T-cell (primary cell): ENCODE data around the gene SKI. TPM values are rescaled to one million over a fixed set of nuclear protein-coding genes. Genes with fewer than 3 reads are reported as not detected.

Experiments used
- ATAC-seq, 4 experiments: fragments of 200-7000 bp in 3 of 4; fragments of 150-1000 bp in 1 of 4; cut with Tn5 transposase; replicated peaks in 1 of 4; 1 replicate in 3 of 4; 2 replicates in 1 of 4; pipeline ENCODE4 v1.10.0; 2021; ENCODE audit warnings: moderate library complexity in 3 of 4, mild to moderate bottlenecking in 2 of 4, moderate number of reproducible peaks in 1 of 4
- CTCF ChIA-PET, 2 donors: fragments of 300-600 bp; sonication (Branson Sonifier 250); formaldehyde crosslinking; loops; one replicate each; lab custom pipeline; 2022; ENCODE audit warnings: antibody characterized with exemption in 2 of 2; lab: Charles Lee
- POLR2A ChIA-PET, 2 donors: fragments of 300-600 bp; sonication (Branson Sonifier 250); formaldehyde crosslinking; loops; one replicate each; lab custom pipeline; 2022; ENCODE audit warnings: antibody characterized with exemption in 2 of 2; lab: Charles Lee
- DNase-seq, 35 experiments: peaks; one replicate each; pipeline versions ENCODE4 v3.0.0 to v3.0.0-alpha.2; 2013 to 2023
- H3K27ac ChIP-seq: one replicate; pipeline ENCODE4 v1.5.1; 2013; ENCODE audit warnings: low read length
- H3K27me3 ChIP-seq, 2 experiments: replicated peaks in 1 of 2; 1 replicate in 1 of 2; 2 replicates in 1 of 2; pipeline versions ENCODE4 v1.6.1 to v1.7.0; 2013; ENCODE audit warnings: low read length in 1 of 2, mixed read lengths in 1 of 2; ENCODE audit not compliant: control insufficient read depth in 2 of 2, insufficient read depth in 2 of 2; ENCODE audit errors: extremely low read depth in 1 of 2
- H3K36me3 ChIP-seq, 2 donors: 1 replicate in 1 of 2; 2 replicates in 1 of 2; pipeline versions ENCODE4 v1.6.1 to v1.7.0; 2013; ENCODE audit warnings: low read length in 1 of 2; ENCODE audit not compliant: control insufficient read depth in 2 of 2, insufficient read depth in 1 of 2; ENCODE audit errors: extremely low read depth in 1 of 2
- H3K4me1 ChIP-seq, 2 experiments: 1 replicate in 1 of 2; 2 replicates in 1 of 2; pipeline versions ENCODE4 v1.6.1 to v1.7.0; 2013; ENCODE audit warnings: low read length in 2 of 2, mixed read lengths in 1 of 2; ENCODE audit not compliant: insufficient read depth in 2 of 2, control insufficient read depth in 1 of 2; ENCODE audit errors: extremely low read depth in 1 of 2
- H3K4me3 ChIP-seq, 2 donors: 1 replicate in 1 of 2; 2 replicates in 1 of 2; pipeline versions ENCODE4 v1.5.1 to v1.7.0; 2013; ENCODE audit warnings: mild to moderate bottlenecking in 2 of 2, low read length in 1 of 2, moderate library complexity in 1 of 2; ENCODE audit not compliant: control insufficient read depth in 1 of 2; ENCODE audit errors: extremely low read depth in 1 of 2
- H3K9me3 ChIP-seq: 2 replicates; pipeline ENCODE4 v1.7.0; 2013
- H3K27ac Mint-ChIP-seq, 2 donors: one replicate each; pipeline ENCODE4 v1.8.0; 2020 to 2021; ENCODE audit warnings: mild to moderate bottlenecking in 2 of 2, mixed read lengths in 2 of 2
- H3K27me3 Mint-ChIP-seq, 2 donors: one replicate each; pipeline ENCODE4 v1.8.0; 2021 to 2022; ENCODE audit warnings: mixed read lengths in 2 of 2
- H3K36me3 Mint-ChIP-seq: one replicate; pipeline ENCODE4 v1.8.0; 2021; ENCODE audit warnings: mixed read lengths
- H3K4me1 Mint-ChIP-seq, 3 donors: one replicate each; pipeline ENCODE4 v1.8.0; 2020 to 2022; ENCODE audit warnings: mixed read lengths in 3 of 3, mild to moderate bottlenecking in 1 of 3
- H3K4me3 Mint-ChIP-seq, 3 donors: one replicate each; pipeline ENCODE4 v1.8.0; 2020 to 2022; ENCODE audit warnings: mild to moderate bottlenecking in 3 of 3, mixed read lengths in 3 of 3, moderate library complexity in 3 of 3
- H3K9me3 Mint-ChIP-seq, 3 donors: one replicate each; pipeline ENCODE4 v1.8.0; 2020 to 2022; ENCODE audit warnings: mixed read lengths in 3 of 3
- WGBS: methylation state at CpG from one replicate; pipeline ENCODE4 v1.1.5; 2013; ENCODE audit warnings: missing lambda C conversion rate; ENCODE audit not compliant: insufficient coverage; 5-methylcytosine and 5-hydroxymethylcytosine counted together
- total RNA-seq, 35 experiments: library from RNA in 6 of 35; stranded (reverse) in 6 of 35; fragments of 120-200 nt in 1 of 35; gene quantifications; one replicate each; pipeline versions ENCODE4 v1.2.1 to v1.2.4 and lab custom pipeline; 2013 to 2026

The SKI gene
- total RNA-seq, 5 donors from 2014 or later (not counting 1 experiment from before 2014, with no cell fraction given) = 137 to 299 (median 157) TPM

GRCh38 chr1:2341706-2342383 lies 113.7 kb downstream of the SKI start:
- no peaks in the 10 kb centered on the region for H3K27me3 Mint-ChIP-seq
- no peaks in the 10 kb centered on the region for H3K36me3 Mint-ChIP-seq
- H3K4me3 Mint-ChIP-seq = no peak overlapping the region
- Histone ChIP-seq H3K36me3 (no peaks in the 10 kb centered on the region), H3K9me3 (no peaks in the 10 kb centered on the region), H3K4me3 (no peak overlapping the region), H3K4me1 (no peaks in the 10 kb centered on the region), H3K27ac (no peak overlapping the region), H3K27me3 (peaks cover 0 to 3% of the 10 kb centered on the region in 2 experiments)
- H3K27ac Mint-ChIP-seq = no peak overlapping the region
- no peaks in the 10 kb centered on the region for H3K4me1 Mint-ChIP-seq
- ChIA-PET CTCF (interaction anchor here in 1 of 2 donors (0.7 kb wide), 2 partner anchors 16 to 41 kb away, joined by 3 to 5 read pairs; no protein-coding TSS in a partner anchor), POLR2A (no interaction called here)
- H3K9me3 Mint-ChIP-seq = no peaks in the 10 kb centered on the region
- DNase-seq = no peak
- no peak for ATAC-seq
- 93% methylated on average over 29 of the region's 29 CpGs for WGBS

- Histone ChIP-seq H3K27ac (no peak overlapping the region), H3K36me3 (no peaks in the 10 kb centered on the region), H3K27me3 (peaks cover 0 to 3% of the 10 kb centered on the region in 2 experiments), H3K4me1 (no peaks in the 10 kb centered on the region), H3K9me3 (no peaks in the 10 kb centered on the region), H3K4me3 (no peak overlapping the region)
- 89% methylated on average over 12 of the region's 21 CpGs for WGBS
- CTCF ChIA-PET = no interaction called here
- H3K4me1 Mint-ChIP-seq = no peaks in the 10 kb centered on the region
- POLR2A ChIA-PET = no interaction called here
- DNase-seq = no peak
- no peaks in the 10 kb centered on the region for H3K36me3 Mint-ChIP-seq
- no peak overlapping the region for H3K4me3 Mint-ChIP-seq
- no peaks in the 10 kb centered on the region for H3K9me3 Mint-ChIP-seq
- H3K27me3 Mint-ChIP-seq = no peaks in the 10 kb centered on the region
- ATAC-seq = no peak
- no peak overlapping the region for H3K27ac Mint-ChIP-seq
Measured at GRCh38 chr1:2342384-2343022, 114.4 kb downstream of the SKI start.

GRCh38 chr1:2343023-2343935 lies 115.2 kb downstream of the SKI start:
- Histone ChIP-seq H3K36me3 (no peaks in the 10 kb centered on the region), H3K27ac (no peak overlapping the region), H3K9me3 (no peaks in the 10 kb centered on the region), H3K27me3 (peaks cover 0 to 3% of the 10 kb centered on the region in 2 experiments), H3K4me1 (no peaks in the 10 kb centered on the region), H3K4me3 (no peak overlapping the region)
- H3K27me3 Mint-ChIP-seq = no peaks in the 10 kb centered on the region
- H3K36me3 Mint-ChIP-seq = no peaks in the 10 kb centered on the region
- whole genome bisulfite sequencing = 84% methylated on average over 32 of the region's 39 CpGs
- no peaks in the 10 kb centered on the region for H3K9me3 Mint-ChIP-seq
- DNase-seq = no peak
- no peak overlapping the region for H3K4me3 Mint-ChIP-seq
- no peak for ATAC-seq
- ChIA-PET POLR2A (no interaction called here), CTCF (no interaction called here)
- no peak overlapping the region for H3K27ac Mint-ChIP-seq
- H3K4me1 Mint-ChIP-seq = no peaks in the 10 kb centered on the region

- CTCF ChIA-PET = no interaction called here
- DNase-seq (peak in 1 of 35 experiments; percentile 1), ATAC-seq (no peak)
- Histone ChIP-seq H3K9me3 (no peaks in the 10 kb centered on the region), H3K4me3 (no peak overlapping the region), H3K27ac (no peak overlapping the region), H3K4me1 (no peaks in the 10 kb centered on the region), H3K27me3 (peaks cover 0 to 3% of the 10 kb centered on the region in 2 experiments), H3K36me3 (no peaks in the 10 kb centered on the region)
- Mint-ChIP-seq H3K4me1 (no peaks in the 10 kb centered on the region), H3K36me3 (no peaks in the 10 kb centered on the region), H3K27ac (no peak overlapping the region), H3K9me3 (no peaks in the 10 kb centered on the region), H3K27me3 (no peaks in the 10 kb centered on the region), H3K4me3 (no peak overlapping the region)
- POLR2A ChIA-PET = no interaction called here
- WGBS = 87% methylated on average over 24 of the region's 24 CpGs
Measured at GRCh38 chr1:2344121-2344681, 116.1 kb downstream of the SKI start.

GRCh38 chr1:2344744-2345296 lies 116.7 kb downstream of the SKI start:
- POLR2A ChIA-PET = no interaction called here
- peak in 1 of 35 experiments; percentile 1 for DNase-seq
- peaks cover 0 to 3% of the 10 kb centered on the region in 2 experiments for H3K27me3 ChIP-seq
- ATAC-seq = peak in 1 of 4 experiments; percentile 9
- no peaks in the 10 kb centered on the region for H3K36me3 Mint-ChIP-seq
- no peaks in the 10 kb centered on the region for H3K9me3 ChIP-seq
- H3K4me3 Mint-ChIP-seq = no peak overlapping the region
- H3K4me3 ChIP-seq = no peak overlapping the region
- H3K4me1 Mint-ChIP-seq = no peaks in the 10 kb centered on the region
- H3K27me3 Mint-ChIP-seq = no peaks in the 10 kb centered on the region
- H3K4me1 ChIP-seq = no peaks in the 10 kb centered on the region
- 91% methylated on average over 29 of the region's 29 CpGs for WGBS
- H3K36me3 ChIP-seq = no peaks in the 10 kb centered on the region
- H3K27ac Mint-ChIP-seq = no peak overlapping the region
- CTCF ChIA-PET = no interaction called here
- no peak overlapping the region for H3K27ac ChIP-seq
- H3K9me3 Mint-ChIP-seq = no peaks in the 10 kb centered on the region
